CD4-positive, alpha-beta T cell treated with Interleukin-4 for 4 hours (primary cell): ENCODE results near the gene NLGN1.
"Not testable (repeated sequence)": the region's sequence is repeated elsewhere in the genome, so short reads cannot be mapped to it uniquely, and the experiment has no call there.

Source experiments
- DNase-seq: peaks from one replicate; pipeline ENCODE4 v3.0.0-alpha.2; 2020

NLGN1 gene

GRCh38 chr3:173568623-173569022 lies 171.1 kb downstream of the NLGN1 start:
- no peak for DNase-seq

- DNase-seq, result no peak
These were observed 186.0 kb downstream of the NLGN1 start for GRCh38 chr3:173583496-173583895.

- DNase-seq, result no peak
These were observed 186.7 kb downstream of the NLGN1 start for GRCh38 chr3:173584093-173584837.

- DNase-seq, result no peak
These were observed 187.6 kb downstream of the NLGN1 start for GRCh38 chr3:173584838-173585831.

GRCh38 chr3:173586166-173586565 lies 188.6 kb downstream of the NLGN1 start:
- no peak for DNase-seq

GRCh38 chr3:173587055-173587454 lies 189.5 kb downstream of the NLGN1 start:
- no peak for DNase-seq

- no peak for DNase-seq
These were observed 191.0 kb downstream of the NLGN1 start for GRCh38 chr3:173588556-173588955.

- DNase-seq, result no peak
These were observed 191.6 kb downstream of the NLGN1 start for GRCh38 chr3:173589116-173589515.

- DNase-seq, result no peak
These were observed 193.9 kb downstream of the NLGN1 start for GRCh38 chr3:173591401-173591800.

GRCh38 chr3:173594881-173595280 lies 197.3 kb downstream of the NLGN1 start:
- not testable (repeated sequence) for DNase-seq

GRCh38 chr3:173599673-173600072 lies 202.1 kb downstream of the NLGN1 start:
- DNase-seq, result no peak

- DNase-seq, result no peak
These were observed 217.0 kb downstream of the NLGN1 start for GRCh38 chr3:173614522-173614921.

- DNase-seq, result no peak
These were observed 218.1 kb downstream of the NLGN1 start for GRCh38 chr3:173615661-173616060.

- DNase-seq, result no peak
These were observed 219.9 kb downstream of the NLGN1 start for GRCh38 chr3:173617490-173617889.

- no peak for DNase-seq
These were observed 220.6 kb downstream of the NLGN1 start for GRCh38 chr3:173618148-173618547.

- DNase-seq, result no peak
These were observed 221.2 kb downstream of the NLGN1 start for GRCh38 chr3:173618703-173619102.

GRCh38 chr3:173622166-173622565 lies 224.6 kb downstream of the NLGN1 start:
- no peak for DNase-seq

GRCh38 chr3:173624086-173624485 lies 226.5 kb downstream of the NLGN1 start:
- DNase-seq, result no peak

- no peak for DNase-seq
These were observed 233.3 kb downstream of the NLGN1 start for GRCh38 chr3:173630849-173631248.

GRCh38 chr3:173632945-173633344 lies 235.4 kb downstream of the NLGN1 start:
- no peak for DNase-seq

- no peak for DNase-seq
These were observed 238.3 kb downstream of the NLGN1 start for GRCh38 chr3:173635826-173636225.

GRCh38 chr3:173639098-173639497 lies 241.6 kb downstream of the NLGN1 start:
- DNase-seq, result no peak

- no peak for DNase-seq
These were observed 244.2 kb downstream of the NLGN1 start for GRCh38 chr3:173641696-173642095.
